ENCODE results near the gene EPDR1. TPM values are rescaled to one million over a fixed set of nuclear protein-coding genes. Genes with fewer than 3 reads are reported as not detected.

The EPDR1 gene
- 10.3 TPM for total RNA-seq (ENCODE audit: unreplicated experiment)
- long read RNA-seq, transcript EPDR1-201 (3 exons, 2,599 nt) = major isoform, 13 of 15 reads
- long read RNA-seq, partial matches to known transcripts = 0 of 15 reads
- long read RNA-seq, other reads (novel, unspliced or antisense) = 1 of 15 reads

DNA sequence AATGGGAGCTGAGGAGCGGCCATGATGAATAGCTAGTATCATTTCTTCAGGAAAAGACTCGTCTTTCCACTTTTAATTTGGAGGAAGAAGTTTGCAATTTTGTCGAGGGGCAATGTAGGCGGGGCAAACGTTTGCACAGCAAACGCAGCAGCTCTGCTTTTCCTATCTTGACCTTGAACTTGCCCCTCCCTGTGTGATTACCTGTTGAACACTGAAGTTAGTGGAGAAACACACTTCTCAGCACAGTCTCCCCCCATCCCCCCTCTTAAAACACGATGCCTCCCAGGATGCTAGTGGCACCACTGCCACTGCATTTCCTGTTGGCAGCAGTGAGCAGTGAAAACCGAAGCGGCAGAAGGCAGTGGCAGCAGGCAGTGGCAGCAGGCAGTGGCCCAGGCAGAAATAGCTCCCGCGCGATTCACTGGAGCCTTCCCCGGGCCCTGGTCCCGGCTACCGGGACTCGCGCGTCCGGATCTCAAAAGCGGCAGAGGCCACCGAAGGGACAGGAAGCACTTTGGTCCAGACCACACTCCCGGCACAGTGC, at the start of gene EPDR1:
EPDR1 (plus strand) TSS at position 336 of the 544 bp plus-strand sequence. CDS start 300 bp downstream, outside the sequence.
- H3K4me3 Mint-ChIP-seq (ENCODE audit: unreplicated experiment) = peak within 1 kb of the TSS; percentile 91

DNA sequence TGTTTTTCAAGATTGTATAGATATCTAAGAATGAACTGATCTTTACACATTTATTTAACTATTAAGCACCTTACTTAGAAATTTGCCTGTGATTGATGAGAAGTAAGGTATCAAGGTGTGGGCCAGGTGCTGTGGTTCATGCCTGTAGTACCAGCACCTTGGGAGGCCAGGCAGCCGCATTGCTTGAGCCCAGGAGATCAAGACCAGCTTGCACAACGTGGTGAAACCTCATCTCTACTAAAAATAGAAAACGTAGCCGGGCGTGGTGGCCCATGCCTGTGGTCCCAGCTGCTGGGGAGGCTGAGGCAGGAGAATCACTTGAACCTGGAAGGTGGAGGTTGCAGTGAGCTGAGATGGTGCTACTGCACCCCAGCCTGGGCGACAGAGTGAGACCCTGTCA, 38.4 kb upstream of the EPDR1 start:
- no peaks in the 10 kb centered on the region for H3K4me1 Mint-ChIP-seq (ENCODE audit: low read depth, unreplicated experiment)
- no peak overlapping the region for H3K4me3 Mint-ChIP-seq (ENCODE audit: unreplicated experiment)
- H3K27ac Mint-ChIP-seq (ENCODE audit: unreplicated experiment) = no peak overlapping the region
- H3K27me3 Mint-ChIP-seq (ENCODE audit: unreplicated experiment) = no peaks in the 10 kb centered on the region
- TF ChIP-seq, protein P1, sequence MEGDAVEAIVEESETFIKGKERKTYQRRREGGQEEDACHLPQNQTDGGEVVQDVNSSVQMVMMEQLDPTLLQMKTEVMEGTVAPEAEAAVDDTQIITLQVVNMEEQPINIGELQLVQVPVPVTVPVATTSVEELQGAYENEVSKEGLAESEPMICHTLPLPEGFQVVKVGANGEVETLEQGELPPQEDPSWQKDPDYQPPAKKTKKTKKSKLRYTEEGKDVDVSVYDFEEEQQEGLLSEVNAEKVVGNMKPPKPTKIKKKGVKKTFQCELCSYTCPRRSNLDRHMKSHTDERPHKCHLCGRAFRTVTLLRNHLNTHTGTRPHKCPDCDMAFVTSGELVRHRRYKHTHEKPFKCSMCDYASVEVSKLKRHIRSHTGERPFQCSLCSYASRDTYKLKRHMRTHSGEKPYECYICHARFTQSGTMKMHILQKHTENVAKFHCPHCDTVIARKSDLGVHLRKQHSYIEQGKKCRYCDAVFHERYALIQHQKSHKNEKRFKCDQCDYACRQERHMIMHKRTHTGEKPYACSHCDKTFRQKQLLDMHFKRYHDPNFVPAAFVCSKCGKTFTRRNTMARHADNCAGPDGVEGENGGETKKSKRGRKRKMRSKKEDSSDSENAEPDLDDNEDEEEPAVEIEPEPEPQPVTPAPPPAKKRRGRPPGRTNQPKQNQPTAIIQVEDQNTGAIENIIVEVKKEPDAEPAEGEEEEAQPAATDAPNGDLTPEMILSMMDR (IDR thresholded peaks at IDR 0.05; ENCODE audit: partially characterized antibody, unreplicated experiment) = no peak
- H3K9me3 Mint-ChIP-seq (ENCODE audit: unreplicated experiment) = no peaks in the 10 kb centered on the region
- DNase-seq = no peak
- no peaks in the 10 kb centered on the region for H3K36me3 Mint-ChIP-seq (ENCODE audit: unreplicated experiment)

More for the DNA sequence above, at the start of gene EPDR1:
- DNase-seq = peak; percentile 64
- TF ChIP-seq, protein P1 (IDR thresholded peaks at IDR 0.05; ENCODE audit: partially characterized antibody, unreplicated experiment) = peak; percentile 42
- Mint-ChIP-seq H3K27me3 (ENCODE audit: unreplicated experiment) (peaks cover 7% of the 10 kb centered on the region), H3K9me3 (ENCODE audit: unreplicated experiment) (peaks cover 11% of the 10 kb centered on the region), H3K27ac (ENCODE audit: unreplicated experiment) (peak within 1 kb of the TSS; percentile 88), H3K4me1 (ENCODE audit: low read depth, unreplicated experiment) (peaks cover 8% of the 10 kb centered on the region), H3K36me3 (ENCODE audit: unreplicated experiment) (peaks cover 9% of the 10 kb centered on the region)

DNA sequence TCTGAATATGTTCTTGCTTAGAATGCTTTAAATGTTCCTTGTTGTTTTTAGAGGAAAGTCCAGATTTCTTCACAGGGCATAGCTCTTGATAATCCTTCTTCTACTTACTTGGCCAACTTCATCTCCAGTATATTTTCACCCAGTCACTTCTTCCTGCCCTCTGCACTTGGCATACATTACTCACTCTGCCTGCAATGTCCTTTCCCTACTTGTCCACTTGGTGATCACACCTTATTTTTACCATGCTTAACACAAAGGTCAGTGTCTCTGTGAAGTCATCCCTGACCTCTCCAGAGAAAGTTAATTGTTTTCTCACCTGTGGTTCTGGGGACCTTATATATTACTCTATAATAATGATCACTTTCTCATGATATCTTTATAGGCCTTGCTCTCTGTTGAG, 27.1 kb upstream of the EPDR1 start:
- Mint-ChIP-seq H3K4me1 (ENCODE audit: low read depth, unreplicated experiment) (no peaks in the 10 kb centered on the region), H3K27me3 (ENCODE audit: unreplicated experiment) (peaks cover 3% of the 10 kb centered on the region), H3K9me3 (ENCODE audit: unreplicated experiment) (no peaks in the 10 kb centered on the region), H3K27ac (ENCODE audit: unreplicated experiment) (no peak overlapping the region), H3K4me3 (ENCODE audit: unreplicated experiment) (no peak overlapping the region), H3K36me3 (ENCODE audit: unreplicated experiment) (no peaks in the 10 kb centered on the region)
- TF ChIP-seq, protein P1 (IDR thresholded peaks at IDR 0.05; ENCODE audit: partially characterized antibody, unreplicated experiment) = no peak
- DNase-seq = no peak

- H3K27ac Mint-ChIP-seq (ENCODE audit: unreplicated experiment) = no peak overlapping the region
- TF ChIP-seq, protein P1 (IDR thresholded peaks at IDR 0.05; ENCODE audit: partially characterized antibody, unreplicated experiment) = no peak
- peaks cover 3% of the 10 kb centered on the region for H3K27me3 Mint-ChIP-seq (ENCODE audit: unreplicated experiment)
- no peaks in the 10 kb centered on the region for H3K9me3 Mint-ChIP-seq (ENCODE audit: unreplicated experiment)
- no peaks in the 10 kb centered on the region for H3K36me3 Mint-ChIP-seq (ENCODE audit: unreplicated experiment)
- H3K4me1 Mint-ChIP-seq (ENCODE audit: low read depth, unreplicated experiment) = no peaks in the 10 kb centered on the region
- H3K4me3 Mint-ChIP-seq (ENCODE audit: unreplicated experiment) = no peak overlapping the region
- no peak for DNase-seq
Measured at GRCh38 chr7:37894671-37895070, 25.8 kb upstream of the EPDR1 start.

GRCh38 chr7:37899712-37900247, 20.7 kb upstream of the EPDR1 start:
- Mint-ChIP-seq H3K27ac (ENCODE audit: unreplicated experiment) (no peak overlapping the region), H3K36me3 (ENCODE audit: unreplicated experiment) (no peaks in the 10 kb centered on the region), H3K9me3 (ENCODE audit: unreplicated experiment) (no peaks in the 10 kb centered on the region), H3K4me3 (ENCODE audit: unreplicated experiment) (no peak overlapping the region), H3K27me3 (ENCODE audit: unreplicated experiment) (peaks cover 3% of the 10 kb centered on the region), H3K4me1 (ENCODE audit: low read depth, unreplicated experiment) (peaks cover 6% of the 10 kb centered on the region)
- no peak for DNase-seq
- TF ChIP-seq, protein P1 (IDR thresholded peaks at IDR 0.05; ENCODE audit: partially characterized antibody, unreplicated experiment) = no peak

Measured in glutamatergic neuron (in vitro differentiated cells).